Chondrocyte (in vitro differentiated cells): ENCODE data around the gene TMEM131L. TPM values are rescaled to one million over a fixed set of nuclear protein-coding genes. Genes with fewer than 3 reads are reported as not detected.
"Not testable (repeated sequence)": the region's sequence is repeated elsewhere in the genome, so short reads cannot be mapped to it uniquely, and the experiment has no call there.

ENCODE experiments used
- DNase-seq: peaks from one replicate; pipeline ENCODE4 v3.0.0; 2021; ENCODE audit warnings: mixed read lengths, low spot score
- H3K27ac Mint-ChIP-seq: one replicate; pipeline ENCODE4 v1.8.0; 2021; ENCODE audit warnings: mild to moderate bottlenecking, moderate library complexity, mixed read lengths; ENCODE audit not compliant: unreplicated experiment
- H3K27me3 Mint-ChIP-seq: 2 replicates; pipeline ENCODE4 v1.8.0; 2021; ENCODE audit warnings: low read depth, mixed read lengths
- H3K36me3 Mint-ChIP-seq: 2 replicates; pipeline ENCODE4 v1.8.0; 2021; ENCODE audit warnings: low read depth, mixed read lengths
- H3K4me1 Mint-ChIP-seq: 2 replicates; pipeline ENCODE4 v1.8.0; 2021; ENCODE audit warnings: low read depth, mild to moderate bottlenecking, mixed read lengths
- H3K4me3 Mint-ChIP-seq: one replicate; pipeline ENCODE4 v1.8.0; 2021; ENCODE audit warnings: mild to moderate bottlenecking, moderate library complexity, mixed read lengths; ENCODE audit not compliant: unreplicated experiment
- H3K9me3 Mint-ChIP-seq: 2 replicates; pipeline ENCODE4 v1.8.0; 2021; ENCODE audit warnings: low read depth, mixed read lengths
- CTCF ChIP-seq: fragments of 200-600 bp; sonication (generic); IDR thresholded peaks from 2 replicates; pipeline ENCODE4 v1.5.0; 2021; ENCODE audit warnings: antibody characterized with exemption, mild to moderate bottlenecking, moderate library complexity
- total RNA-seq: library from RNA; stranded (reverse); gene quantifications from 3 replicates; pipeline ENCODE4 v1.2.1, GENCODE V29; 2021

Gene TMEM131L
- total RNA-seq, 1 donor from 2014 or later, result 8.4 TPM

DNA sequence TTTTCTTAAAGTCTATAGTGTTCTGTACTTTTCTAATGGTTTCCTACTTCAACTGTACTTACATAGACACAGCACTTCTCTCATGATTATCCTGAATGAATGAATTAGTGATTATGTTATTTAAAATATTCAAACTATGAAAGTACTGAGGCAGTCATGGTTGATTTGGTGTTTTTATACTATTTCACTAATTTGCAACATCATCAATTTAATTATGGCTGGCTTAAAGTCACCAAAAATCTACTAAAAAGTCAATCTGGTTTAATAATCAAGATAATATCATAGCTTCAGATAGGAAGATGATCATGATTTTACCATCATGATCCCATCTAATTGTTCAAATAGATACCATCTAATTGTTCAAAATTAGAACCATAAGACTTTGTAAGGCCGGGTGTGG is 16.8 kb upstream of the TMEM131L start:
- Mint-ChIP-seq H3K36me3 (no peaks in the 10 kb centered on the region), H3K4me3 (no peak overlapping the region), H3K9me3 (no peaks in the 10 kb centered on the region), H3K27me3 (no peaks in the 10 kb centered on the region), H3K4me1 (peaks cover 36% of the 10 kb centered on the region), H3K27ac (no peak overlapping the region)
- DNase-seq, result no peak
- no peak for TF ChIP-seq CTCF

GRCh38 chr4:153450544-153450917 is 15.6 kb upstream of the TMEM131L start:
- no peak overlapping the region for H3K27ac Mint-ChIP-seq
- no peak overlapping the region for H3K4me3 Mint-ChIP-seq
- H3K4me1 Mint-ChIP-seq, result peaks cover 36% of the 10 kb centered on the region
- H3K36me3 Mint-ChIP-seq, result no peaks in the 10 kb centered on the region
- TF ChIP-seq CTCF, result no peak
- no peaks in the 10 kb centered on the region for H3K27me3 Mint-ChIP-seq
- H3K9me3 Mint-ChIP-seq, result no peaks in the 10 kb centered on the region
- DNase-seq, result no peak

DNA sequence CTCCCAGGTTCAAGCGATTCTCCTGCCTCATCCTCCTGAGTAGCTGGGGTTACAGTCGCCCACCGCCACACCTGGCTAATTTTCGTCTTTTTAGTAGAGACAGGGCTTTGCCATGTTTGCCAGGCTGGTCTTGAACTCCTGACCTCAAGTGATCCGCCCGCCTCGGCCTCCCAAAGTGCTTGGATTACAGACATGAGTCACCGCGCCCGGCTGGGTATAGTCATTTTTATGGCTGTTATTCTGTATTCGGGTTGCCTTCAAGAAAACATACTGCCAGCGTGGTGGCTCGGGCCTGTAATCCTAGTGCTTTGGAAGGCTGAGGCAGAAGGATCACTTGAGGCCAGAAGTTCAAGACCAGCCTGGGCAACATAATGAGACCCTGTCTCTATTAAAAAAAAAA is 15.0 kb upstream of the TMEM131L start:
- H3K36me3 Mint-ChIP-seq, DNase-seq, H3K27me3 Mint-ChIP-seq, H3K9me3 Mint-ChIP-seq, H3K4me3 Mint-ChIP-seq, H3K27ac Mint-ChIP-seq: not testable (repeated sequence)
- peaks cover 36% of the 10 kb centered on the region for H3K4me1 Mint-ChIP-seq

DNA sequence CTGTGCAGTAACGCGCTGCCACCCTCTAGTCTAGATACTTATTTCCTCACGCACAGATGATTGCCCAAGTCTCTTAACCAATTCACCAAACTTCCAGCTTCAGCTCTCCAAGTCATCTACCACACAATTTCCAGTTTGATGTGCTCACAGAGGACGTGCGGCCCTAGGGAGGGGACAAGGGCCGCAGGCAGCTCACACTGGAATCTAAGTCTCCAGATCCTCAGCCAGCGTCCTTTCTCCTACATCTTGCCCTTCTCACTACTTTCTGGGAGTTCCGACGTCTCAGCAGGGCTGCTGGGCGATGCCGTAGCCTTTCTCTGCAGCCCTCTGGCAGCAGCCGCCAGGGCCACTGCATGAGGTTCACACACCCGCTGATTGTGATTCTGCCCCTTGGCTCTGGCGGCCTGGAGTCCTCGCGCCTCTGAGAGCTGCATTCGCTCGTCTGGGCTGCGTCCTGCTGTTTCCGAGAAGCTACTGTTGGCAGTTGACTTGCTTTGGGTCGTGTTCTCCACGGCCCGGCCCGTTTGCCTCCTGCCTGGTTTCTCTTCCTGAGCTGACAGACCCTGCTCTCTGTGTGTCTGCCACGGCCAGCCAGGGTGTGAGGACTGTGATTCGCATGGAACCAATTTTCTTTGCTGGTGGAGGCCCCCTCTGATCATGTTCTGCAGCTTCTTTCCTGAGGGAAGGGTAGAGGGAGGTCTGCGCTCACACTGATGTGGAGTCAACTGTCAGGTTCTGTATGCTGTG is 14.1 kb upstream of the TMEM131L start:
- Mint-ChIP-seq H3K9me3 (no peaks in the 10 kb centered on the region), H3K4me1 (peaks cover 34% of the 10 kb centered on the region), H3K36me3 (no peaks in the 10 kb centered on the region), H3K27ac (no peak overlapping the region), H3K4me3 (no peak overlapping the region), H3K27me3 (no peaks in the 10 kb centered on the region)
- no peak for TF ChIP-seq CTCF
- DNase-seq, result no peak

DNA sequence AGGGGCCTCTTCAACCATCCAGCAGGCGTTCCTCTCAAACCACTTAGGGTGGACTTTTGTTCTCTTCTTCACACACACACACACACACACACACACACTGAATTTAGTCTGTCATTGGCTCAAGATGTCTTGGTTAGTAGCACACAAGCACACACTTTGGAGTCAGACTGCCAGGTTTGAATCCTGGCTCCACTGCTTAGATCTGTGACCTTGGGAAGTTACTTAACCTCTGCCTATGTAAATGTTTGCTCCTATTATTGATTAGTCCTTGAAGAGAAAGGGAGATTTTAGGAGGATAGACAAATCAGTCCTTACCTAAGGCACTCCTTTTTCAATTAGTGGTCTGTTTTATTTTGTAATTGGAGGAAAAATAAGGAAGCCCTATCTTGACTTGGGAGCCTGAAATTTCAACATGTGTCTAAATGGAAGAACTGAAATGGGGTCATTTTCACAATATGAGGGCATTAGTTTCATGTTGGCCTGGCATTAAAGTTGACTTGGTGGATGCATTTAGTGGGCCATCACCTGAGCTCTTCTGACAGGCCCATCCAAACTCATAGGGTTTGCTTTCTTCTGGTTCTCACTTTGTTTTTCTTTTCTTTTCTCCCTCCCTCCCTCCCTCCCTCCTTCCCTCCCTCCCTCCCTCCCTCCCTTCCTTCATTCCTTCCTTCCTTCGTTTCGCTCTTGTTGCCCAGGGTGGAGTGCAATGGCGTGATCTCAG is 13.3 kb upstream of the TMEM131L start:
- H3K4me3 Mint-ChIP-seq, result no peak overlapping the region
- H3K36me3 Mint-ChIP-seq, result no peaks in the 10 kb centered on the region
- H3K9me3 Mint-ChIP-seq, result no peaks in the 10 kb centered on the region
- no peak overlapping the region for H3K27ac Mint-ChIP-seq
- DNase-seq, result no peak
- H3K27me3 Mint-ChIP-seq, result no peaks in the 10 kb centered on the region
- H3K4me1 Mint-ChIP-seq, result peaks cover 26% of the 10 kb centered on the region
- TF ChIP-seq CTCF, result no peak
